ENCODE results near the gene THRB.

THRB gene

DNA sequence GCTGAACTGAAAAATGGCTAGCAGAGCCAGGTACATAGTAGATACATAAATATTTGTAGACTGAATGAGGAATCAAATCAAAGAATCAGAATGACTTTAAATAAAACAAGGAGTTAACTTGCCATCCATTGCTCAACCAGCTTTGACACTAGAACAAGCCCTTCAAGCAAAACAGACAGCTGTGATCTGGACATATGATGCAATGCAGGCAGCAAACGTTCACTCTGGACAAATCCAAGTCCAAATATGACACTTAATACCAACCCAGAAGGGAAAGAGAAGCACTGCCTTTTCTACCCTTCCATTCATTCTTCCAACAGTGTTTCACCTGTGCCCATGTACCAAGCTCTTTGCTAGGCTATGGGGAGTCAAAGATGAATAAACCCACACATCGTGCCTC is 4.5 kb downstream of the THRB start:
- DNase-seq (ENCODE audit: low read depth, low spot score) = no peak

DNA sequence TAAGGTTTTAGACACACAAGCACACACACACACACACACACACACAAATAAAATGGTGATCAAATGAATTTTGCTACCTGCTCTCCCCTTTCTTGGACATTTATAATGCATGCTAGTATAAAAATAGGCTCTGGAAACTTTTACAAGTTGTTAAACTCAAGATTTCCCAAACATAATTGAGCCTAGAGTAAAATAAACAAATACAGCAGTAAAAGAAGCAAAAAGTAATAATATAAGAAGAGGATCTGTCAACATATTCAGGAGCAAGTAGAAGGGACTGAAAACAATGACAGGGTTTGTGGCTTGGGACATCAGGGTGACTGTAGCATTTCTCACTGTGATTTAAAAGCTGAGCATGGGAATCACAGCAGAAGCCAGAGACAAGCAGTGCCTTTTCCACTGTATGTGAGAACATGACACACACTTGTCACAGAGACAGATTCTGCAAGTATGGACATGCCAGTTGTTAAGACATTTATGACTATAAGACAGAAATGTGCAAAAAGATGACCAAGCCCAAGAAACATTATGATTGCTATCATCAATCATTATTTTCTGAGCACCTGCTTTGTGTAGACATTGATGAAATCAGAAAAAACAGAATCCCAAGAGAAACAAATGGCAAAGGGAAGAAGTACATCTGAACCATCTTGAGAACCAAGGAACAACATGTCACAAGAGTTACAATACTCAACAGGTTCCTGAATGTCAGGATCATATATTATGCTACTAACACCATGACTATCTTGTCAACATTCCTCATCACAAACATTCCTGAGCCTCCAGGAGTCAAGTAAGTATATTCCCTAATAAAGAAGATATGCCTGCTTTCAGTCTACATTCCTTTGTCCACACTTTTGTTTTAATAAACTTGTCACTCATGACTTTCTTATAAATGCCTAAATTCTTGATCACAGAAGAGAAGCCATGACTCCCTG is 7.1 kb downstream of the THRB start:
- DNase-seq (ENCODE audit: low read depth, low spot score) = no peak

DNA sequence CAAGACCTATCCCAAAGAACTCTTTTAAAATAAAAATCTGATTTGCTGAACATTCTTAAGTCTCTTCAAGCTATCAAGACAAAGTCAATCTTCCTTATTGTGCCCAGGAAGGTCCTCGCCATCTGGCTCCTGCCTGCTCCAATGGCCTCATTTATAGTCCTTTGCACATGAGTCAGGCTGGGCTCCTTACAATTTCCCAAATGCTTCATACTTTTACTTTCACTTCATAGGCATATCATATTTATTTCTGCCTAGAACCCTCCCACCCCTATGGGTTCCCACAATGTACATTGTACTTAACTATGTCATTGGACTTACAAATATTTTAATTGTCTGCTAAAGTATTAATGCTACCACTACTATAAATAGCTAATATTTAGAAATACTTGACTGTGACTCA is 9.1 kb downstream of the THRB start:
- no peak for DNase-seq (ENCODE audit: low read depth, low spot score)

DNA sequence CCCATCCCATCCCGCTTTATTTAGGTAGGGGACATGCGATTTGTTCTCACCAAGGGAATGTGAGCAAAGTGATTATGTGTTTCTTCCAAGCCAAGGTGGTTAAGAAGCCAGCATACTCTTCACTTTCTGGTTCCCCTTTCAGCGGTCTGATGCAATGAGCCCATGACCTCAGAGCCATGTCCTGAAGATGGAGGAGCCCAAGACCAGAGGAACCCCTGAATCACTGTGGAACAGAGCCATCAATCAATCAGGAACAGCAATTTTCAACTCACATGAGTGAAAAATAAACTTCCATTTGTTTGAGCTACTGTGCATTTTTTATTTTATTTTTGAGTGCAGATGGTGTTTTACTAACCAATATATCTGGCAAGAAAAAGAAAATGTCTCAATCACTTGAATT is 10.8 kb downstream of the THRB start:
- no peak for DNase-seq (ENCODE audit: low read depth, low spot score)

DNA sequence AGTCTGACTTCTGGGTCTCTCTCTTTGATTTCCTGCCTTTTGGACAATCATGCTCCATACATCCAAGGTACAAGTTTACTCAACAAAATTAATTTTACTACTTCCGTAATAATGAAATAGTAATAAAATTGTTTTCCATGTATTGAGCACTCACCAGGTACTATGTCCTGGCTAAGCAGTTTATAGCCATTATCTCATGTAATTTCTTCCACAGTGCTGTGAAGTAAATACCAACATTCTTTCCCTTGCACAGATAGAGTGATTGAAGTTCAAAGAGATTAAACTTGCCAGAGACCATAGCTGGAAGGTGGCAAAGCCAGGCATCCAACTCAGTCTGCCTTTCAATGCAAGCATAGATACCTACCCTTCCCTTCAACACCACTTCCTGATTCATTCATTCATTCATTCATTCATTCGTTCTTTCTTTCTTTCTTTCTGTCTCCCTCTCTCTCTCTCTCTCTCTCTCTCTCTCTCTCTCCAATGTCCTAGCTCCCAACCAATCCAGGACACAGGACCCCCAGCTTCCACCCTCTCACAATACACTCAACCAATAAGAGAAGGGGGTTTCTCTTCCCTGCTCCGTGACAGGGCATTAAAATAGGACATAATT is 12.4 kb downstream of the THRB start:
- no peak for DNase-seq (ENCODE audit: low read depth, low spot score)

DNA sequence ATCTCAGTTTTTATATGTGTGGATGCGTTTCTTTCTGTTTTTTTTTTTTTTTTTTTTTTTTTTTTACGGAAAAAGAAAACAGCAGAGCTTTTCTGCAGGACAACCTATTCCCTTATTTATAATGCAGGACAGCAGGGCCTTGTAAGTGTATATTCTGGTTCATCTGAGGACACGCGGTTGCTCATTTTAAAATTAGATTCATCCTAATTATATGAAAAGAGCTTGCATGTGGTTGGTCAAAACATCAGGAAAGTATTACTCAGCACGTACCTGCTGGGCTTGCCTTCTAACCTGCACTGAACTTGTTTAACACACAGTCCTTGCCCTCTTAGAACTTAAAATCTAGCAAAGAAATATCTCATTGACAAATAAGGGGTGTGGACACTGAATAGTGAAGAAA is 13.5 kb downstream of the THRB start:
- DNase-seq (ENCODE audit: low read depth, low spot score) = no peak

DNA sequence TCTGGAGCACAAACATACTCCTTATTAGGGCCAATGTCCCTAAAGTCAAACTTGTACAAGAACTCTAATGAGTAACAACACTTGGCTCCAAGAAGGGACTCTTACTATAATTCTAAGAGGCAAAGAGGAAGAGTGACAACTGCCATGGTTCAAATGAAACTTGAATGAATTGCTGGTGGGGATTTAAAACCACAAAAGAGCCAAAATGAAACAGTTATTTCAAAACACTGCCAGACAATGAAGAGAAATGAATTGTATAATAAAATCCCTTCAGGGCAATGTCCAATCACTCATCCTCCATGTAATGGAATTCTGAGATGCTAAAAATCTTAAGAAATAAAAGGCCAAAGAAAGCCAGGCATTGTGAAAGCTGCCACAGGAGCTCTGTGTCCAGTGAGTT is 14.2 kb downstream of the THRB start:
- no peak for DNase-seq (ENCODE audit: low read depth, low spot score)

DNA sequence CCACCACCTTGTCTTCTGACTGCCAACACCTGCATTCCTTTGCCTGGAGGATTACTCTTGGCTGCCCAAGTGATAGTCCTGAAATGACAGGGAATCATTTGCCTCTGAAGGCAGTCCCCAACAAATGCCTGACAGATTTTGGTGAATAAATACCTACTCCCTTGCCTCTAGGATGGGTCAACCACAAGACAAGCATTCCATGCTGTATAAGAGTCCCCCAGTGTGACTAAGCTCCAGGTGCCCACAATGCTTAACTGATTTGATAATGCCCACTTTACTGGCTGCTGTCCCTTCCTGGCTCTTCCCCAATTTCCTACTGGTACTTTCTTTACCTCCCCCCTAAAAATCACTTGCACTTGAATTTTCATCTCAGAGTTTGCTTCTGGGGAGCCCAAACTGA is 14.8 kb downstream of the THRB start:
- DNase-seq (ENCODE audit: low read depth, low spot score) = no peak

DNA sequence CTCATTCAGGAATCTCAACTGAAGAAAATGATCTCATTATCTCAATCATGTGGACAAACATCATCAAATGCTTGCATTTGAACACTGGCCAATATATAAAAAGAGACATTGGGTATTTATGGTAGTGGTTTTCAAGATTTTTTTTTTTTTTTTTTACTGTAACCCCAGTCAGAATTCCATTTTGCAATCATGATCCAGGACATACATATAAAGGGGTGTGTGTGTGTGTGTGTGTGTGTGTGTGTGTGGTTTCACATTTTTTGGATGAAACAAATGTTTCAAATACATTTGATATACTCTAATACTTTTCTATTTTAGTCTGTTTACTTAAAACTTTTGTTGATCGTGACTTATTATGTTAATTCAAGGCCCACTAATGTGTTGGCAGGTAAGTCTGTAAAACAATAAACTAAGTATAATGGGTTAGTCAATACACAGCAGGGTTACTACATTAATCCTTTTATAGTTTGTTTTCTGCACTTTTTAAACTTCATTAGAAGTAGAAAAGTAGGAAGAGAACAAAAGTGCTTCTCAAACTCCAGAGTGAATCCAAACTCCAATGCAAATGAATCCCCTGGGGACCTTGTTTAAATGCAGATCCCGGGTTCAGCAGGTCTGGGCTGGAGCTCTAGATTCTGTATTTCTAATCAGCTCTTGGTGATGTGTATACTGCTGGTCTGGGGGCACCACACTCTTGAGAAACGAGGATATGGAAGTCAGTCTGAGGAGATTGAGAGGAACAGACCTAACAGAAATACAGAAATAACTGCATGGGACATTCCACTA is 17.6 kb downstream of the THRB start:
- no peak for DNase-seq (ENCODE audit: low read depth, low spot score)

DNA sequence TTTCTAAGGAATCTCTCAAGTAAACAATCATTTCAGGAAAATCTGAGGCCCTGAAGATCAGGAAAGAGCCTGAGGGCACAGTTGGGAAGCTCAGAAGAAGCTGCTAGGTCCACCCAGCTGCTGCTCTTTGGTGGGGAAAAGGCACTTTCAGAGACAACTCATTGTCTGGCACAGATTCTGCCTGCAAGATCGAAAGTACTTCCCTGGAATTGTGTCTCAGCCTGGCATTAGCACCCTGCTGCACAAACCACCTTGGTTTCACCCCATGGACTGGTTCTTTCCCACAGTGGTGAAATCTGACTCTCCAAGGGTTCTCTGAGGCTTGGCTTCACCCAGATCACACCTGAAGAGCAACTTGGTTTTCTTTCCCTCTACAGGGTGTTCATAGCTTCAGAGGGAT is 18.7 kb downstream of the THRB start:
- no peak for DNase-seq (ENCODE audit: low read depth, low spot score)

DNA sequence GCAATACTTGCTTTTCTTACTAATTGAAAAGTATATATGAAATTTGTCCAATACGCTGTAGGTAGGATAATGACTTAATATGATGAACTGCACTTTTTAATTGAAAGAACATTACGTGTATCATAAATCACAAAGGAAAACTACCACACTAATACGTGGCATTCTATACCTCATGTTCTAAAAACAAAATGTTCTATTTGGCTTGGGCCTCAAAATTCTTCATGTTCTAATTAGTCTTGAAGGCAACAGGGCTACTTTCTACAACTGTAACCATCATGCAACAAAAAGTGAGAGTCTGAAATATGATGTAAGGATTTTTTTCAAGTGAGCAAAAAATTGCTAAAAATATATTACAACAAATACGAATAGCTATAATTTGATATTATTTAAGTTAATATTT is 19.8 kb downstream of the THRB start:
- DNase-seq (ENCODE audit: low read depth, low spot score) = no peak

DNA sequence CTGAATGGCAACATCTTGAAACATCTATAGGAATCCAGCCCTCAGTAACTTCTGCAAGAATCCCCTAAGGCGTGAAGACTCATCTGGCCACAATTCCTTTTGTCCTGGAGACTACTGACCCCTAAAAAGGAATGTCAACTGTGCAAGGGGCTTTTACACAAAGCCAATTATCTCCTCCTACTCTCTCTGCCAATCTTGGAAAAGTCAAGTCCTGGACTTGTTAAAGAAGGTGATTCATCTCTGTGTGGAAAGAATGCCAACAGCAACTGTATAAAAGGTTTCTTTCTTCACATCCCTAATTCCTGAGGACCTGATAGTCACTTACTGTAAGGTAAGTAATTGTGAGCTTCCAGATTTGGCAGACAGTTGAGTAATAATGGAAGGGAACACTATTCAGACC is 22.3 kb downstream of the THRB start:
- no peak for DNase-seq (ENCODE audit: low read depth, low spot score)

DNA sequence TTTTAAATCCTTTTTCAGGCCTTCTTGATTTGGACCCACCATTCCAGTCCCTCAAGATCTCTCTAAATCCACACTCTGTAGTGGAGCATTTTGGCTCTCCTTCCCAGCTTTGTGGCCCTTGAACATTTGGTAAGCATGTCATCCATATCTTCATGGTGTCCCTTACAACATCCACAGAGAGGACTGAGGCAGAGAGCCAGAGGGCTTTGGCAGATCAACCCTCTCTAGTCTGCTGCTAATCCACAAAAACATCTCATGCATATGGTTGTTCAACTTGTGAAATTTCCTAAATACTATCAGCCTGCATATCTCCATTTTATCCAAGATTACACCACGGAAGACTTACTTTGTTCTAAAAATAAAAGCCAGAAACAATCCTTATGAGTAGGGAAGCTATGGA is 23.2 kb downstream of the THRB start:
- DNase-seq (ENCODE audit: low read depth, low spot score) = no peak

DNA sequence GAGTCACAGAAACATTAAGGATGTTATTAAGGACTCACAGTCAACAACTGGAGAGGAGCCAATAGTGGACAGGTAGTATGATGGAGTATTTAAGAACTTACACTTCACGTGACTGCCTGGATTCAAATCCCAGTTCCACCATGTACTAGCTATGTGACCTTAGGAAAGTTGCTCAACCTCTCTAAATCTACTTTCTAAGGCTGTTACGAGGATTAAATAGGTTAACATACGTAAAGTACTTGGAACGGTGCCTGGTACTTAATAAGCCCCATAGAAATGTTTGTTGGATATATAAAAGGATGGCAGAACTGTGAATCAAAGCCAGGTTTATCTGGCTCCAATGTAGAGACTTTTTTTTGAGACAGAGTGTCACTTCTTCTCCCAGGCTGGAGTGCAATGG is 24.4 kb downstream of the THRB start:
- DNase-seq (ENCODE audit: low read depth, low spot score) = no peak

DNA sequence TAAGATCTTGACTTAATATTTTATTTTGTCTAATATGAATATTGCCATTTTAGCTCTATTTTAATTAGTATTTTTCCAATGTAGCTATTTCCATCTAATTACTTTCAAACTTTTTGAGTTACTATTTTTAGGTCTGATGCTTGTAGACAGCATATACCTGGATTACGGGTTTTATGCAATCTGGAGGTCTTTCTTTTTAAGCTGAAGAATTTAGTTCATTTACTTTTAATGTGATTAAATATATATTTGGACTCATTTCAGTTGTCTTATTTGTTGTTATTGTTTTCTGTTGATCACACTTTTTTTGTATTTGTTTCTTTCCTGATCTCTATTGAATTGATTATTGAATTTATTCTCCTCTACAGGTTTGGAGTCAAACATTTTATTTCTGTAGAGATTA is 30.3 kb downstream of the THRB start:
- DNase-seq (ENCODE audit: low read depth, low spot score) = no peak

DNA sequence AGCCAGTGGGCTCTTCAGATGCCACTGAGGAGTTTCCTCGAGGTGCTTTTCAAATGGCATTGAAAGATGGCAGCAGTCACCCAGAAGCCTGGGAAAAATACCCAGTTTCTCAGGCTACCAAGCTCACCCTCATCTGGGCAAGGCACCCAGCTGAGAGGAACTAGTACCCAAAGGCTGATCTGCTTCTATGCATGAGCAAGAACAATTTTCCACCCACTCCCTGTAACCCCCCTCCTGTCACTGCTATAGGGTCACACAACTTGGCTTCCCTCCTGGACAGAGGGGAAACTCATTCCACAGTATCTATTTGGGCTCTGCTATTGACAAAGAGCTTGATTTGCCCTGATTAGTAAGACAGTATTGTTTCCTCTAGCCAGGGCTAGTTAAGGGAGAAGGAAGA is 31.9 kb downstream of the THRB start:
- DNase-seq (ENCODE audit: low read depth, low spot score) = no peak

DNA sequence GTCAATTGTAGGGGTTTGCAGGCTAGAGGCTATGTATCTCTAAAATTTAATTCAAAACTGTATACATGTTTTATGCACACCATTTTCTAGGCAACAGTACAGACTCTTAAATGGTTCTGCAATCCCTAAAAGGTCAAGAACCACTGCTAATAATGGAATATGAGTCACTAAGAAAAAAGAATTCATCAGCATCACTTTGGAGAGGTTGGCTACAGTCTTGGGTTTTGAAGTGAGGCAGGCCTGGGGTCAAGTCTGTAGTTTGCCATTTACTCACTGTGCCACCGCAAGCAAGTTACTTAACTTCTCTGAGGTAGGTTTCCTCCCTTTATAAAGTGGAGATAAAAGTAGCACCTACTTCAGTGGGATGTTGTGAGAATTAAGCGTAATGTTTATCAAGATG is 33.7 kb downstream of the THRB start:
- DNase-seq (ENCODE audit: low read depth, low spot score) = no peak

DNA sequence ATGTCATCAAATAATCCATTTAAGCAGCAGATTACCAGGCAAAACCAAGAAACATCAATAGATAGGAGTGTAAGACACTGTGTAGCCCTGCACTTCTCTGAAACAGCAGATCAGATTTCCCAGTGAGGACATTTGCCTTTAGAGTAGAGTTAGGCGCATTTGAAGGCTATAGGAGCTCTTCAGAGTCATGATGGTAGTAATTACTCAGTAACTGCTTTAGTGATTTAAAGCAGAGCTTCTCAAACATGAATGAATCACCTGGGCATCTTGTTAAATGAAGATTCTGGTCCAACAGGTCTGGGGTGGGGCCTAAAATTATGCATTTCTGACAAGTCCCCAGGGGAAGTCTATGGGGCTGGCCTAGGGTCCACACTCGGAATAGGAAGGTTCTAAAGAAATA is 36.9 kb downstream of the THRB start:
- DNase-seq (ENCODE audit: low read depth, low spot score) = no peak

DNA sequence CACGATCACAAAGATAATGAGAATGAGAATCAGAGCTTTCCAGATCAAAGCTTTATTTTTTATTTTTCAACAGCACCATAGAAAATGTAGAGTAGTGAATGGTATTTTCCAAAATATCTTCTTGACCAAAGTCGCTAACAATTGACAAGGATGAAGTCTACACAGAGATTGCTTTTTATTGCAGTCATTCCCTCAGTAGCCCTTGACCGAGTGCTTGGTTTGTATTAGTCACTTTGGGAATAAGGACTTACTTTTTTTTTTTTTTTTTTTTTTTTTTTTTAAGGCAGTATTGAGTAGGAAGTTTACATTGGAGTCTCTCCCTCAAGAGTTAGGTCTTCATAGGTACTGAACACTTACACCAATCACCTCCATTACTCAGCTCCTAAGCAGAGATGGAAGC is 39.8 kb downstream of the THRB start:
- DNase-seq (ENCODE audit: low read depth, low spot score) = no peak

DNA sequence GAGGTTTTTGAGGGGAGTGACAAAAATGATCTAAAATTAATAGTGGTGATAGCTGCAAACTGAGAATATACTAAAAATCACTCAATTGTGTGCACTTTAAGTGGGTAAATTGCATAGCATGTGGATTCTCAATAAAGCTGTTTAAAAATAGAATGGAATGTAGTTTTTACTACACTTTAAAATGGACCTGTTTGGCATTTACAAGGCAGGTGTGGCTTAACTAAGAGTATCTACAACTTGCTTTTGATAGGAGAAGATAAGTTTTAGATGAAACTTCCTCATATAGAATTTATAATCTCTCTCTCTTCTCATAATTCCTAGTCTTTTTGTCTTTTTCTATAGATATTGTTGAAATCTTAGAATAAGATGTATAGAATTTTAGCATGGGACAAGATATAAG is 40.3 kb downstream of the THRB start:
- DNase-seq (ENCODE audit: low read depth, low spot score) = no peak

DNA sequence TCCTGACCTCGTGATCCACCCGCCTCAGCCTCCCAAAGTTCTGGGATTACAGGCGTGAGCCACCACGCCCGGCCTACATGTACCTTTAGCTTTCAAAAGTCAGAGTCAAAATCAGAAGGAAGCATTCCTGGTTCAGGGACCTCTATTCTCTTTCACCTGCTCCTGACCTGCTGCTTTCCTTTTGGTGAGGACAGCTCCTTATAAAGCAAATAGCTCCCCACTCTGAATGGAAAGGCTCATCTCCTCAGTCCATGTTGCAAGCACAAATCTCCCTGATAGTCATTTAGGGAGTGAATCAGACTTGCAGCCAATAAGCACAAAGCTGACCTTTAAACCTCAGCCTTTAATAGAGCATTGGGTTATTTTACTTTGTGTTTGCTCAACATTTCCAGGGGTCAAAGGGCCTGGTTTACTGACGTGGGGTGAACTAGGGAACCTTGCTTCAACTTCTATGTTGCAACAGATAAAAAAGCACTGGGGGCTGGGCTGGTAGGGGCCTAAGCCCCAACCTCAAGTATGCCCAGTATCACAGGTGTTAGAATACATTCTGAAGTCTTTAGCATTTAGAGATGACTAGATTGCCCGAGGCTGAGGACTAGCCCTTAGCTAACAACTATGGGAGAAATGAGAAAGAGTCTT is 43.1 kb downstream of the THRB start:
- DNase-seq (ENCODE audit: low read depth, low spot score) = no peak

Data from iPS DF 19.7 (cell line).